ENCODE measurements around the gene PITPNB.
A peak's percentile ranks its signal among the peaks of the same experiment; 100 is the strongest.

Gene PITPNB

GRCh38 chr22:27880778-27881394, 38.2 kb downstream of the PITPNB start:
- peak; percentile 44 for DNase-seq (ENCODE audit: low spot score)

GRCh38 chr22:27879923-27880322, 39.1 kb downstream of the PITPNB start:
- peak; percentile 69 for DNase-seq (ENCODE audit: low spot score)

GRCh38 chr22:27878541-27878940, 40.5 kb downstream of the PITPNB start:
- no peak for DNase-seq (ENCODE audit: low spot score)

- DNase-seq (ENCODE audit: low spot score) = no peak
Observed at GRCh38 chr22:27877501-27877900, 41.6 kb downstream of the PITPNB start.

GRCh38 chr22:27876684-27877083, 42.4 kb downstream of the PITPNB start:
- peak; percentile 45 for DNase-seq (ENCODE audit: low spot score)

- no peak for DNase-seq (ENCODE audit: low spot score)
Observed at GRCh38 chr22:27875951-27876350, 43.1 kb downstream of the PITPNB start.

- DNase-seq (ENCODE audit: low spot score) = no peak
Observed at GRCh38 chr22:27874764-27875163, 44.3 kb downstream of the PITPNB start.

- DNase-seq (ENCODE audit: low spot score) = no peak
Observed at GRCh38 chr22:27874185-27874584, 44.9 kb downstream of the PITPNB start.

GRCh38 chr22:27873472-27873871, 45.6 kb downstream of the PITPNB start:
- DNase-seq (ENCODE audit: low spot score) = no peak

- no peak for DNase-seq (ENCODE audit: low spot score)
Observed at GRCh38 chr22:27872488-27872887, 46.6 kb downstream of the PITPNB start.

GRCh38 chr22:27871306-27872014, 47.6 kb downstream of the PITPNB start:
- no peak for DNase-seq (ENCODE audit: low spot score)

GRCh38 chr22:27870234-27871191, 48.5 kb downstream of the PITPNB start:
- DNase-seq (ENCODE audit: low spot score) = no peak

- DNase-seq (ENCODE audit: low spot score) = no peak
Observed at GRCh38 chr22:27868732-27869282, 50.2 kb downstream of the PITPNB start.

- DNase-seq (ENCODE audit: low spot score) = no peak
Observed at GRCh38 chr22:27867953-27868731, 50.9 kb downstream of the PITPNB start.

GRCh38 chr22:27867085-27867952, 51.7 kb downstream of the PITPNB start:
- no peak for DNase-seq (ENCODE audit: low spot score)

GRCh38 chr22:27866135-27867084, 52.6 kb downstream of the PITPNB start:
- peak; percentile 48 for DNase-seq (ENCODE audit: low spot score)

- no peak for DNase-seq (ENCODE audit: low spot score)
Observed at GRCh38 chr22:27865496-27865895, 53.6 kb downstream of the PITPNB start.

GRCh38 chr22:27863556-27863955, 55.5 kb downstream of the PITPNB start:
- DNase-seq (ENCODE audit: low spot score) = no peak

- no peak for DNase-seq (ENCODE audit: low spot score)
Observed at GRCh38 chr22:27863001-27863400, 56.1 kb downstream of the PITPNB start.
